Measurements from ENCODE around the gene SPI1. TPM values are rescaled to one million over a fixed set of nuclear protein-coding genes. Genes with fewer than 3 reads are reported as not detected.

The SPI1 gene
- total RNA-seq, 3 donors from 2014 or later: 12.5 to 34.9 (median 15.2) TPM

GRCh38 chr11:47417712-47418111 is 39.4 kb upstream of the SPI1 start:
- DNase-seq (ENCODE audit: low spot score in 2 of 2): no peak
- Histone ChIP-seq H3K36me3 (peaks cover 10% of the 10 kb centered on the region), H3K9me3 (no peaks in the 10 kb centered on the region), H3K27ac (peak overlapping the region in 1 of 2 donors; percentile 10), H3K4me3 (no peak overlapping the region), H3K27me3 (no peaks in the 10 kb centered on the region), H3K4me1 (peaks cover 4 to 11% of the 10 kb centered on the region in 2 donors)
- TF ChIP-seq CTCF (IDR thresholded peaks at IDR 0.05) (no peak), POLR2A (IDR thresholded peaks at IDR 0.05) (no peak), POLR2AphosphoS5 (IDR thresholded peaks at IDR 0.05) (no peak)
- intact Hi-C loops (cut with DNase I; ENCODE audit: low total_unique reads): no loop called here

- Histone ChIP-seq H3K9me3 (no peaks in the 10 kb centered on the region), H3K4me1 (peaks cover 4 to 11% of the 10 kb centered on the region in 2 donors), H3K27ac (peak overlapping the region; percentile 88 to 90), H3K4me3 (no peak overlapping the region), H3K27me3 (no peaks in the 10 kb centered on the region), H3K36me3 (peaks cover 10% of the 10 kb centered on the region)
- intact Hi-C loops (cut with DNase I; ENCODE audit: low total_unique reads): no loop called here
- peak in 2 of 3 donors; percentile 37 to 60 for TF ChIP-seq POLR2AphosphoS5 (IDR thresholded peaks at IDR 0.05)
- TF ChIP-seq POLR2A (IDR thresholded peaks at IDR 0.05): no peak
- no peak for TF ChIP-seq CTCF (IDR thresholded peaks at IDR 0.05)
- peak; percentile 80 to 83 for DNase-seq (ENCODE audit: low spot score in 2 of 2)
Measured at GRCh38 chr11:47415949-47416472, 37.7 kb upstream of the SPI1 start.

GRCh38 chr11:47415091-47415854 is 36.9 kb upstream of the SPI1 start:
- Histone ChIP-seq H3K4me1 (peaks cover 4 to 13% of the 10 kb centered on the region in 2 donors), H3K27me3 (no peaks in the 10 kb centered on the region), H3K9me3 (no peaks in the 10 kb centered on the region), H3K27ac (peak overlapping the region; percentile 88 to 90), H3K36me3 (peaks cover 10% of the 10 kb centered on the region), H3K4me3 (no peak overlapping the region)
- TF ChIP-seq POLR2A (IDR thresholded peaks at IDR 0.05) (no peak), CTCF (IDR thresholded peaks at IDR 0.05) (no peak), POLR2AphosphoS5 (IDR thresholded peaks at IDR 0.05) (no peak)
- no peak for DNase-seq (ENCODE audit: low spot score in 2 of 2)
- intact Hi-C loops (cut with DNase I; ENCODE audit: low total_unique reads): no loop called here

GRCh38 chr11:47414685-47415070 is 36.3 kb upstream of the SPI1 start:
- Histone ChIP-seq H3K36me3 (peaks cover 5% of the 10 kb centered on the region), H3K27ac (peak overlapping the region; percentile 88 to 90), H3K9me3 (no peaks in the 10 kb centered on the region), H3K4me3 (no peak overlapping the region), H3K27me3 (no peaks in the 10 kb centered on the region), H3K4me1 (peaks cover 8 to 19% of the 10 kb centered on the region in 2 donors)
- no peak for TF ChIP-seq POLR2A (IDR thresholded peaks at IDR 0.05)
- no peak for TF ChIP-seq CTCF (IDR thresholded peaks at IDR 0.05)
- no peak for TF ChIP-seq POLR2AphosphoS5 (IDR thresholded peaks at IDR 0.05)
- no peak for DNase-seq (ENCODE audit: low spot score in 2 of 2)
- intact Hi-C loops (cut with DNase I; ENCODE audit: low total_unique reads): no loop called here

All from breast epithelium (tissue), 4 donors.